HG03097 (cell line): ENCODE data around the gene CD151.
A peak's percentile ranks its signal among the peaks of the same experiment; 100 is the strongest.

Experiments used
- ATAC-seq: cut with Tn5 transposase; IDR thresholded peaks from one replicate; pipeline ENCODE4 v1.9.1; 2021; ENCODE audit not compliant: unreplicated experiment, low FRiP score

The CD151 gene

GRCh38 chr11:827897-828192, 4.9 kb upstream of the CD151 start, which contains the start of gene CRACR2B:
Gene CRACR2B (plus strand): TSS chr11:827919. CDS start chr11:828608, 689 bp downstream.
- peak; percentile 21 for ATAC-seq

DNA sequence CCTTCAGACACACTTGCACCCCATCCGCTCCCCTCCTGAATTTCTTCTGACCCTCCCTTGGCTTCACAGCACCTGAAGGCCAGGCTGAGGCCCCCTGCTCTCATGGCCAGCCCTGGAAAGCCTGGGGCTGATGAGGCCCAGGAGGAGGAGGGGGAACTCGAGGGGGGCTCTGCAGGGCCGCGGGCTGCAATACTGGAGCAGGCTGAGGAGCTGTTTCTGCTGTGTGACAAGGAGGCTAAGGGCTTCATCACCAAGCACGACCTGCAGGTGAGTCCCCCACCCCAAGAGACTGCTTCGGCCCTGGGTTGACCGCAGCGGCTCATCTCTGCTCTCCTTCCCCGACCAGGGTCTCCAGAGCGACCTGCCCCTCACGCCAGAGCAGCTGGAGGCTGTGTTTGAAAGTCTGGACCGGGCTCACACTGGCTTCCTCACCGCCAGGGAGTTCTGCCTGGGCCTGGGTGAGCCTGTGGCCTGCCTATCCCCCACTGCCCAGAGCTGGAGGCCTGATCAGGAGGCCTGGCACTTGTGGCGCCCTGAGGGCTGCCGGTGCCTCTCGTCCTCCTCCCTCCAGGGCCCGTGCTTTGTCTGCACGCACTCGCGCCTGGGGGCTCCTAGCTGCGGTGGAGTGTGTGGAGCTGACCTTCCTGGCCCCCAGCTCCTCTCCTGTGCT, 4.1 kb upstream of the CD151 start:
- ATAC-seq: no peak

- ATAC-seq: no peak
Measured at GRCh38 chr11:829176-829846, 3.4 kb upstream of the CD151 start.

- ATAC-seq: no peak
Measured at GRCh38 chr11:829847-830294, 2.9 kb upstream of the CD151 start.

GRCh38 chr11:830295-831117, 2.2 kb upstream of the CD151 start:
- ATAC-seq: no peak

- no peak for ATAC-seq
Measured at GRCh38 chr11:831118-831864, 1.5 kb upstream of the CD151 start.

- ATAC-seq: no peak
Measured at GRCh38 chr11:831961-832528, 707 bp upstream of the CD151 start.

DNA sequence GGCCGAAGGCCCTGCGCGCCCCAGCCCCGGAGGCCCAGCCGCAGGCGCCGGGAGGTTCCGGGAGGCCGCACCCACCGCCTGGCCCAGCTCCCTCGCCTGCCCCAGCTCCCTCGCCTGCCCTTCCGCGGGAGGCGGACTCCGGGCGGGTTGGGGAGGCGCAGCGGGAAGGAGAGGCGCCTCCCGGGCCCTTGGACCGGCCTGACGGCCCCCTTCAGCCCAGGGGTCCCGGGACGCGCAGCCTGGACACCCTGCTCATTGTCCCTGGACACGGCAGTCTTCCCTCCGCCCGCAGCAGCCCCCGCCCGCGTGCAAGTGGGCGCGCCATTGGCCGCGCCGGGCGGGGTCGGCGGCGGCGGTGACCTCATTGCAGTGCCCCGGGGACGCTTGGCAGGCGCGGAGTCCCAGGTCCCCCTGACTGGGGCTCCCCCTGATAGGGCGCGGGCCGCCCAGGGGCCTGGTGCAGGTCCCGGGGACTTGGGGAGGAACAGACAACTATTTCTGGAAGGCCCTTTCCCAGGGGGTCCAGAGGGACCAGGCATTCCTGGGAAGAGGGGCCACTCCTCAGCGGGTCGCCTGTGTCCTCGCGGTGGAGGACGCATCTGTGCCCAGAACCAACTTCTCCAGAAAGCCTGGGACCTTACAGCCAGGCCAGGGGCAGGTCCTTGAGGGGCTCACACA, 501 bp downstream of the CD151 start:
- ATAC-seq: no peak

DNA sequence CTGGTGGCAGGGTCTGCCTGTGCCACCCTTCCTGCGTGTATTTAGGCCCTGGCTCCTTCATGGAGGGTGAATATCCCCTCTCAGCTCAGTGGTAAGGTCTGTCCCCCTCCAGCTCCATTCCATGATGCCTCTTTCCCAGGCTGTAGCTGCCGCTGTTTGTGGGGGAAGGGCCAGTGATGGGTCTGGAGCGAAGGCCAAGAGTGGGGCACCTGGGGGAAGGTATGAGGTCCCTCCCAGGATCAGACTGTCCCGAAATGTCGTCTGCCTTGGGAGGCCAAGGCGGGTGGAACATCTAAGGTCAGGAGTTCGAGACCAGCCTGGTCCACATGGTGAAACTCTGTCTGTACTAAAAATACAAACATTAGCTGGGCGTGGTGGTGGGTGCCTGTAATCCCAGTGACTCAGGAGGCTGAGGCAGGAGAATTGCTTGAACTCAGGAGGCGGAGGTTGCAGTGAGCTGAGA, 1.1 kb downstream of the CD151 start:
- ATAC-seq: no peak

DNA sequence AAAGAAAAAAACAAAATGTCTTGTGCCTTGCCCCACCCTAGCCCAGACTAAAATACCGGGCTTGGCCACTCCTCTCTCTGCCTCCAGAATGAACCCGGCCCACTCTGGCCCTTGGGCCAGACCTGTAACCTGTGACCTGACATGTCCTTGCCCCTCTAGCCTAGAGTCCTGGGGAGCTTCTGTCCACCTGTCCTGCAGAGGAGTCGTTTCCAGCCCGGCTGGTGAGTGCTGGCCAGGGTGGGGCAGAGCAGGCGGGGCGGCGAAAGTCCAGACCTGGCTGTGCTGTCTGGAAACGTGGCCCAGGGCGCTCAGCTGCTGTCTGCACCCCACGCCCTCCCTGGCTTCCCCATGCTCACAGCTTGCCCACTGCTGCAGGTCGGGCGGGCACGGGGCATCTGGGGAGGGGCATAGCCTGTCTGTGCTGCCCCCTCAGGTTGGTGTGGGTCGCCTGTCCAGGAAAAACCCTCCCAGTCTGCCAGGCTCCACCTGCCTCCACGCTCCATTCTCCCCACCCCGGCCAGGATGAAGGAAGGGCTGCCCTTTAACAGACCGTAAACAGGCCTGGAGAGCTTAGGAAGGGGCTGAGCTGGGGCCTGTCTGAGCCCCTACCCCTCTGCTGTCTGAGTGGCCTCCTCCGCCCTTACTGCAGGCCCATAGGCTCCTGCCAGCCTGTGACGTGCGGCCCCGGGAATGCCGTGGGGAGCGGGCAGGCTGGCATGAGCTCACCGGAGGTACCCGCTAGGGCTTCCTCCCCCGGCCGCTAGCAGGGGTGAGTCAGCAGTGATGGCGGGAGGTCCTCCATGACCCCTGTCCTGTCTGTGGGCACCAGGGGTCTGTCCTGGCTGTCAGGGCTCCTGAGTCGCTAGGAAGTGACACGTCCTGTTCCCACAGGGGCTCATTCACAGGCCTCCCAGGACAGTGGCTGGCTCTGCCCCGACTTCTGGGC, 1.9 kb downstream of the CD151 start:
- ATAC-seq: no peak

GRCh38 chr11:836274-836673, 3.5 kb downstream of the CD151 start:
- no peak for ATAC-seq

GRCh38 chr11:836700-837099, 3.9 kb downstream of the CD151 start:
- no peak for ATAC-seq

DNA sequence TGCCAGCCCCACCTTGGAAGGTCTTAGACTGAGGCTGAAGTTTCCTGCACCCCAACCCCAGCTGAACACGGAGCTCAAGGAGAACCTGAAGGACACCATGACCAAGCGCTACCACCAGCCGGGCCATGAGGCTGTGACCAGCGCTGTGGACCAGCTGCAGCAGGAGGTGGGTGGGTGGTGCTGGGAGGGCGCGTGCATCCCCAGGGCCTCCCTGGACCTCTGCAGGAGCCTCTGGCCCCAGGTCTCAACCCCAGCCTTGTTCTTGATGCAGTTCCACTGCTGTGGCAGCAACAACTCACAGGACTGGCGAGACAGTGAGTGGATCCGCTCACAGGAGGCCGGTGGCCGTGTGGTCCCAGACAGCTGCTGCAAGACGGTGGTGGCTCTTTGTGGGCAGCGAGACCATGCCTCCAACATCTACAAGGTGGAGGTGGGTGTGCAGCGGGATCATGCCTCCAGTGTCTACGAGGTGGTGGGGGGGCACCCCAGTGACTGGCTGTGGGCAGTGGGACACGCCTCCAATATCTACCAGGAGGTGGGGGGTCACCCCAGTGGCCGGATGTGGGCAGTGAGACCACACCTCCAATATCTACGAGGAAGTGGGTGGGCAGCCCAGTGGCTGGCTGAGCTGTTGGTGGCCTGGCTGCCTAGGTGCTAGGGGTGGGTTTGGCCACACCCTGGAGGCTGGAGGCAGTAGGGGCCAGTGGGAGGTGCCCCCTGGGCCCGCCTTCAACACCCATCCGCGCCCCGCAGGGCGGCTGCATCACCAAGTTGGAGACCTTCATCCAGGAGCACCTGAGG, 4.6 kb downstream of the CD151 start:
- no peak for ATAC-seq

DNA sequence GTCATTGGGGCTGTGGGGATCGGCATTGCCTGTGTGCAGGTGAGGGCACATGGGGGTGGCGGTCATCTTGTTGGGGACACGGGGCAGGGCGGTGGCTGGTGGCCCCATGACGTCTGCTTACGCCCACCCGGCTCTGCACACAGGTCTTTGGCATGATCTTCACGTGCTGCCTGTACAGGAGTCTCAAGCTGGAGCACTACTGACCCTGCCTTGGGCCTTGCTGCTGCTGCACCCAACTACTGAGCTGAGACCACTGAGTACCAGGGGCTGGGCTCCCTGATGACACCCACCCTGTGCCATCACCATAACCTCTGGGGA, 5.2 kb downstream of the CD151 start:
- no peak for ATAC-seq

GRCh38 chr11:838441-839279, 5.9 kb downstream of the CD151 start:
- ATAC-seq: no peak

DNA sequence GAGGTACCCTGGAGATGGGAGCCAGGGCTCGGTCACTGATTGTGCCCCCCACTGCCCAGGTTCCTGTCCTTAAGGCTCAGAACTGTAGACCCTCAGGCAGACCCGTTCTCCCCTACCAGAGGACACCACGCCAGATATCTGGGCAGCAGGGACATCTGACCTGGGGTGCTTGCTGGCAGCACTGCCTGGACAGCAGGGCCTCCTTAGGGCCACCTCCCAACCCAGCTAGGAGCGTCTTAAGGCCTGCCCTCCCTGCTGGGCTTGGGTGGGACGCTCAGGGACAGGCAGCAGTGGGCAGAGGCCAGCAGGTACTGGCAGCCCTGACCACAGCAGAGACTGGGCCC, 6.5 kb downstream of the CD151 start:
- no peak for ATAC-seq

DNA sequence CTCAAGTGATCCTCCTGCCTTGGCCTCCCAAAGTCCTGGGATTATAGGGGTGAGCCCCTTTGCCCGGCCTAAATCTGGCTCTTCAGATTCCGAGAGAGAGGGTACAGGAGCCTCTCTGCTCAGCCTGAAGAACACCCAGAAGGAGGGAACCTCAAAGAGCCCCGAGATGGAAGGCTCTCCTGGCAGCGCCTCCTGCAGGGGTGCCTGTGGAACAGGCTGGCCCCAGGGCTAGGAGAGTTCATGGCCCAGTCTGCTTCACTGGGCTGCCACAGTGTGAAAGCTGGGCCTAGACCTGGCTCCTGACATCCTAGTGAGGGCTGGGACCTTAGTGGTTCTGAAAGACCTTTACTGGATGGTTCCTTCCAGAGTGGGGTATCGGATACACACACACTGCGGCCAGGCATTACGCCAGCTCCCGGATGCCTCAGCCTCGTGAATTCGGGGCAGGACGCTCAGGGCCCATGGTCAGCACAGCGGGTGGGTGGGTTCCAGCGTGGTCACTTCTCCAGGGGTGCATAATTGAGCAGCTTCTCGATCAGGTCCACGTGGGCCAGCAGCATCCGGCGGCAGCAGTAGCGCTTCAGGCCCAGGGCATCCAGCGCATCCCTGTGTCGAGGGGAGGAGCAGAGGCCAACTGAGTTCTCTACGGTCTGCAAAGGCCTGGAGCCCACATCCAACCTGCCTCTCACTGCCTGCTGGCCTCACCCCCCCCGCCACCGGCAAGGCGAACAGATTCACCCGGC, 7.3 kb downstream of the CD151 start:
- no peak for ATAC-seq
